Lung (tissue), 12 donors: ENCODE measurements around the gene APOL1. TPM values are rescaled to one million over a fixed set of nuclear protein-coding genes. Genes with fewer than 3 reads are reported as not detected.

ENCODE experiments used
- ATAC-seq: fragments of 200-7000 bp; cut with Tn5 transposase; one replicate; pipeline ENCODE4 v1.9.1; 2020; ENCODE audit warnings: moderate number of reproducible peaks; ENCODE audit not compliant: insufficient read depth, low FRiP score
- DNase-seq, 3 donors: peaks; one replicate each; pipeline ENCODE4 v3.0.0-alpha.2; 2013 to 2017
- H3K27ac ChIP-seq, 2 donors: one replicate each; pipeline ENCODE4 v1.5.1; 2013; ENCODE audit warnings: mild to moderate bottlenecking in 2 of 2, moderate library complexity in 2 of 2, control low read depth in 1 of 2, inconsistent platforms in 1 of 2, low read depth in 1 of 2, low read length in 1 of 2
- H3K27me3 ChIP-seq, 3 donors: one replicate each; pipeline ENCODE4 v1.5.1; 2013; ENCODE audit warnings: low read length in 2 of 3; ENCODE audit not compliant: control insufficient read depth in 3 of 3, insufficient read depth in 3 of 3
- H3K36me3 ChIP-seq, 4 donors: one replicate each; pipeline ENCODE4 v1.5.1; 2013; ENCODE audit warnings: low read length in 4 of 4, mild to moderate bottlenecking in 1 of 4, moderate library complexity in 1 of 4; ENCODE audit not compliant: control insufficient read depth in 4 of 4, insufficient read depth in 4 of 4
- H3K4me1 ChIP-seq, 5 donors: one replicate each; pipeline ENCODE4 v1.5.1; 2013; ENCODE audit warnings: low read length in 5 of 5, mild to moderate bottlenecking in 2 of 5, moderate library complexity in 1 of 5; ENCODE audit not compliant: control insufficient read depth in 5 of 5, insufficient read depth in 5 of 5
- H3K4me3 ChIP-seq: one replicate; pipeline ENCODE4 v1.5.1; 2013; ENCODE audit warnings: mild to moderate bottlenecking, control low read depth, moderate library complexity
- H3K9ac ChIP-seq, 2 donors: one replicate each; pipeline ENCODE4 v1.5.1; 2013; ENCODE audit warnings: low read length in 2 of 2, control low read depth in 1 of 2; ENCODE audit not compliant: insufficient read depth in 1 of 2
- H3K9me3 ChIP-seq, 4 donors: one replicate each; pipeline ENCODE4 v1.5.1; 2013; ENCODE audit warnings: low read length in 3 of 4, mild to moderate bottlenecking in 1 of 4, moderate library complexity in 1 of 4; ENCODE audit not compliant: control insufficient read depth in 4 of 4, insufficient read depth in 3 of 4
- CTCF ChIP-seq: IDR thresholded peaks from 2 replicates; pipeline ENCODE4 v1.5.1; 2012; ENCODE audit warnings: mild to moderate bottlenecking; ENCODE audit errors: control extremely low read depth, extremely low read depth
- WGBS, 2 donors: extraction: QIAGEN DNeasy Blood & Tissue Kit; methylation state at CpG; one replicate each; pipeline ENCODE4 v1.1.7; 2013; 5-methylcytosine and 5-hydroxymethylcytosine counted together
- polyA plus RNA-seq, 2 donors: library from polyadenylated mRNA; stranded (reverse); fragments of 200-250 nt; gene quantifications; one replicate each; pipeline ENCODE4 v1.2.1, GENCODE V29; 2013
- total RNA-seq, 2 donors: library from RNA; depleted of rRNA in 1 of 2; stranded (reverse); fragments of >200 nt in 1 of 2; gene quantifications; one replicate each; pipeline ENCODE4 v1.2.1, GENCODE V29; 2014 to 2021
- donor health status: control.
- donor health status: control.
- donor health status: Bipolar disorder and iron deficiency.
- donor health status: healthy.
- donor health status: DM: yes; HTN: yes; CAD: no.

Gene APOL1
- total and polyA plus RNA-seq, 4 donors, result 32.3 to 75.0 (median 50.2) TPM

- Histone ChIP-seq H3K36me3 (peaks cover 0 to 6% (median 0%) of the 10 kb centered on the region in 4 donors), H3K9me3 (no peaks in the 10 kb centered on the region), H3K4me3 (peak within 1 kb of the TSS; percentile 82), H3K27ac (peak within 1 kb of the TSS; percentile 95 to 96), H3K9ac (peak within 1 kb of the TSS; percentile 4 to 98), H3K4me1 (peaks cover 12 to 28% (median 17%) of the 10 kb centered on the region in 5 donors), H3K27me3 (no peaks in the 10 kb centered on the region)
- peak; percentile 73 for TF ChIP-seq CTCF
- WGBS, 2 donors, result 18 to 21% methylated on average over 13 of the region's 13 CpGs
- ATAC-seq (peak; percentile 96), DNase-seq (peak; percentile 92 to 97 (median 97))
These were observed 13.3 kb upstream of the APOL1 start, which contains the start of gene APOL2 for GRCh38 chr22:36239401-36240171. Gene APOL2 (minus strand): TSS chr22:36239527. CDS start chr22:36233162, 6,365 bp downstream.

- peaks cover 0 to 10% (median 1%) of the 10 kb centered on the region in 5 donors for H3K4me1 ChIP-seq
- ATAC-seq (no peak), DNase-seq (no peak)
- no peak overlapping the region for H3K4me3 ChIP-seq
- H3K27me3 ChIP-seq, result no peaks in the 10 kb centered on the region
- H3K36me3 ChIP-seq, result no peaks in the 10 kb centered on the region
- 87 to 96% methylated on average over 5 of the region's 5 CpGs for WGBS, 2 donors
- peak overlapping the region in 1 of 2 donors; percentile 56 for H3K27ac ChIP-seq
- no peak overlapping the region for H3K9ac ChIP-seq
- no peaks in the 10 kb centered on the region for H3K9me3 ChIP-seq
- TF ChIP-seq CTCF, result no peak
These were observed 8.9 kb upstream of the APOL1 start for GRCh38 chr22:36243986-36244385.

- Histone ChIP-seq H3K36me3 (no peaks in the 10 kb centered on the region), H3K4me3 (no peak overlapping the region), H3K9ac (no peak overlapping the region), H3K4me1 (peaks cover 0 to 10% (median 1%) of the 10 kb centered on the region in 5 donors), H3K27me3 (no peaks in the 10 kb centered on the region), H3K27ac (peak overlapping the region in 1 of 2 donors; percentile 36), H3K9me3 (no peaks in the 10 kb centered on the region)
- no peak for ATAC-seq
- 79 to 91% methylated on average over 5 of the region's 5 CpGs for WGBS, 2 donors
- no peak for DNase-seq
- TF ChIP-seq CTCF, result no peak
These were observed 8.2 kb upstream of the APOL1 start for GRCh38 chr22:36244522-36245391.
